ENCODE results near the gene VASH2.

The VASH2 gene

GRCh38 chr1:212930986-212931678 is 19.2 kb upstream of the VASH2 start:
- no peak for DNase-seq

- DNase-seq: no peak
These were observed 16.4 kb upstream of the VASH2 start for GRCh38 chr1:212933815-212934471.

GRCh38 chr1:212935387-212935981 is 14.9 kb upstream of the VASH2 start:
- no peak for DNase-seq

GRCh38 chr1:212937034-212937433 is 13.3 kb upstream of the VASH2 start:
- DNase-seq: no peak

- no peak for DNase-seq
These were observed 11.5 kb upstream of the VASH2 start for GRCh38 chr1:212938846-212939245.

- DNase-seq: no peak
These were observed 8.9 kb upstream of the VASH2 start for GRCh38 chr1:212941452-212941851.

- no peak for DNase-seq
These were observed 7.5 kb upstream of the VASH2 start for GRCh38 chr1:212942679-212943392.

GRCh38 chr1:212943393-212943710 is 7.0 kb upstream of the VASH2 start:
- no peak for DNase-seq

- DNase-seq: no peak
These were observed 6.0 kb upstream of the VASH2 start for GRCh38 chr1:212944229-212944901.

GRCh38 chr1:212945056-212945455 is 5.3 kb upstream of the VASH2 start:
- DNase-seq: no peak

GRCh38 chr1:212945463-212946160 is 4.7 kb upstream of the VASH2 start:
- no peak for DNase-seq

- no peak for DNase-seq
These were observed 3.5 kb upstream of the VASH2 start for GRCh38 chr1:212946872-212947271.

GRCh38 chr1:212949771-212950170 is 570 bp upstream of the VASH2 start:
- no peak for DNase-seq

- DNase-seq: no peak
These were observed 995 bp downstream of the VASH2 start for GRCh38 chr1:212951126-212951946.

- no peak for DNase-seq
These were observed 1.8 kb downstream of the VASH2 start for GRCh38 chr1:212951947-212952640.

GRCh38 chr1:212952641-212952976 is 2.3 kb downstream of the VASH2 start:
- no peak for DNase-seq

GRCh38 chr1:212953321-212953720 is 3.0 kb downstream of the VASH2 start:
- no peak for DNase-seq

GRCh38 chr1:212954514-212954913 is 4.2 kb downstream of the VASH2 start:
- DNase-seq: no peak

- DNase-seq: no peak
These were observed 4.8 kb downstream of the VASH2 start for GRCh38 chr1:212955098-212955497.

GRCh38 chr1:212955961-212956620 is 5.8 kb downstream of the VASH2 start:
- no peak for DNase-seq

- no peak for DNase-seq
These were observed 7.2 kb downstream of the VASH2 start for GRCh38 chr1:212957546-212957945.
